Psoas muscle (tissue), 8 donors: Measurements from ENCODE around the gene ZBTB7A. TPM values are rescaled to one million over a fixed set of nuclear protein-coding genes. Genes with fewer than 3 reads are reported as not detected.

Experiments
- ATAC-seq, 4 donors: fragments of 200-7000 bp; cut with Tn5 transposase; one replicate each; pipeline ENCODE4 v1.9.1; 2020; ENCODE audit warnings: moderate library complexity in 3 of 4, mild to moderate bottlenecking in 2 of 4
- DNase-seq, 2 donors: peaks; one replicate each; pipeline ENCODE4 v3.0.0-alpha.2; 2020
- H3K27ac ChIP-seq: fragments of 200-600 bp; one replicate; pipeline ENCODE4 v1.8.0; 2022
- H3K27me3 ChIP-seq, 3 donors: fragments of 200-600 bp in 1 of 3; one replicate each; pipeline versions ENCODE4 v1.6.1 to v1.8.0; 2013 to 2022; ENCODE audit warnings: low read length in 2 of 3, mild to moderate bottlenecking in 2 of 3, moderate library complexity in 1 of 3; ENCODE audit not compliant: insufficient read depth in 3 of 3
- H3K36me3 ChIP-seq, 2 donors: fragments of 200-600 bp in 1 of 2; one replicate each; pipeline versions ENCODE4 v1.6.1 to v1.8.0; 2013 to 2022; ENCODE audit warnings: low read depth in 1 of 2, mild to moderate bottlenecking in 1 of 2, moderate library complexity in 1 of 2; ENCODE audit not compliant: insufficient read depth in 1 of 2
- H3K4me1 ChIP-seq: fragments of 200-600 bp; one replicate; pipeline ENCODE4 v1.8.0; 2022
- H3K4me3 ChIP-seq: fragments of 200-600 bp; one replicate; pipeline ENCODE4 v1.8.0; 2022; ENCODE audit warnings: mild to moderate bottlenecking
- H3K9me3 ChIP-seq: fragments of 200-600 bp; one replicate; pipeline ENCODE4 v1.8.0; 2022
- WGBS, 3 donors: extraction: QIAGEN DNeasy Blood & Tissue Kit; methylation state at CpG; one replicate each; pipeline versions ENCODE4 v1.1.6 to v1.1.7; 2013; 5-methylcytosine and 5-hydroxymethylcytosine counted together
- intact Hi-C, 2 donors: fragments of 100-400 bp; cut with DNase I; formaldehyde crosslinking; loops; one replicate each; pipeline versions ENCODE4 v1.11.0 to v1.14.2; 2022
- polyA plus RNA-seq, 3 donors: library from polyadenylated mRNA; stranded (reverse); fragments of 200-250 nt; gene quantifications; one replicate each; pipeline ENCODE4 v1.2.3, GENCODE V29; 2013
- total RNA-seq, 4 donors: library from RNA; stranded (reverse); fragmentation: NEBNext Ultra II Directional in 2 of 4; extraction: Animal tissue kit (Norgen Biotek cat#: 25700) in 2 of 4; gene quantifications; one replicate each; pipeline versions ENCODE4 v1.2.1 to v1.2.4, GENCODE V29; 2021 to 2023
- TF ChIP-seq, protein P1 (sequence below): fragments of 200-600 bp; IDR thresholded peaks from one replicate; pipeline ENCODE4 v1.8.0; 2022; ENCODE audit warnings: antibody characterized with exemption
- donor health status: healthy with polysubstance abuse.
- donor health status: DM: no; HTN: no; CAD: no; lungs with moderate emphysema.
- donor health status: Bipolar disorder and iron deficiency.
- donor health status: healthy.
- donor health status: DM: yes; HTN: yes; CAD: no.
- donor health status: DM: no; HTN: no; CAD: no.
- donor health status: DM: no; HTN: no; CAD: no.
- donor health status: DM: yes; HTN: yes; CAD: no.

Gene ZBTB7A
- total and polyA plus RNA-seq, 7 donors: 18.5 to 55.9 (median 25.7) TPM

DNA sequence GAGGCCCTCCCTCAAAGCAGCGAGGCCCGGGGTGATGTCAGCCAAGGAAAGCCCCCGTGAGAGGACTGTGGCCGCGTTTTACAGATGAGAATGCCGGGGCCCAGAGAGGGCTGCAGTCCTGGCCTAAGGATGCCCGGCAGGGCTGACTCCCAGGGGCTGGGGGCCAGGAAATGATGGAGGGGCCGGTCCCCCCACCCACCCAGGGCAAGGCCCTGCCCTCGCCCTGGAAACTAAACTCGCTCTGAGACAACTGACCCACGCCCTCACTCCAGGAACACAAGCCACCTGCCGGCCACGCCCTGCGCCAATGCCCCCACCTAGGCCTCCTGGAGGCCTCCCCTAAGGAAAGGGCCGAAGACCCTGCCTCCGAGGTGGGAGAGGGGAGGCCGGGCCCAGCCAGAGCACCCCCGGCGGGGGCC, 7.2 kb downstream of the ZBTB7A start:
- no peak for DNase-seq
- whole genome bisulfite sequencing, 3 donors: 42 to 61% (median 48%) methylated on average over 18 to 19 of the region's 19 CpGs
- H3K27me3 ChIP-seq: no peaks in the 10 kb centered on the region
- TF ChIP-seq, protein P1, sequence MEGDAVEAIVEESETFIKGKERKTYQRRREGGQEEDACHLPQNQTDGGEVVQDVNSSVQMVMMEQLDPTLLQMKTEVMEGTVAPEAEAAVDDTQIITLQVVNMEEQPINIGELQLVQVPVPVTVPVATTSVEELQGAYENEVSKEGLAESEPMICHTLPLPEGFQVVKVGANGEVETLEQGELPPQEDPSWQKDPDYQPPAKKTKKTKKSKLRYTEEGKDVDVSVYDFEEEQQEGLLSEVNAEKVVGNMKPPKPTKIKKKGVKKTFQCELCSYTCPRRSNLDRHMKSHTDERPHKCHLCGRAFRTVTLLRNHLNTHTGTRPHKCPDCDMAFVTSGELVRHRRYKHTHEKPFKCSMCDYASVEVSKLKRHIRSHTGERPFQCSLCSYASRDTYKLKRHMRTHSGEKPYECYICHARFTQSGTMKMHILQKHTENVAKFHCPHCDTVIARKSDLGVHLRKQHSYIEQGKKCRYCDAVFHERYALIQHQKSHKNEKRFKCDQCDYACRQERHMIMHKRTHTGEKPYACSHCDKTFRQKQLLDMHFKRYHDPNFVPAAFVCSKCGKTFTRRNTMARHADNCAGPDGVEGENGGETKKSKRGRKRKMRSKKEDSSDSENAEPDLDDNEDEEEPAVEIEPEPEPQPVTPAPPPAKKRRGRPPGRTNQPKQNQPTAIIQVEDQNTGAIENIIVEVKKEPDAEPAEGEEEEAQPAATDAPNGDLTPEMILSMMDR: no peak
- peaks cover 0 to 9% of the 10 kb centered on the region in 2 donors for H3K36me3 ChIP-seq
- ATAC-seq: peak in 1 of 4 donors; percentile 6
- H3K27ac ChIP-seq: peak overlapping the region; percentile 96
- H3K4me3 ChIP-seq: peak overlapping the region; percentile 97
- H3K9me3 ChIP-seq: no peaks in the 10 kb centered on the region
- H3K4me1 ChIP-seq: peaks cover 64% of the 10 kb centered on the region
- intact Hi-C loops: no loop called here

GRCh38 chr19:4058693-4059452, 7.8 kb downstream of the ZBTB7A start:
- DNase-seq (peak in 1 of 2 donors; percentile 70), ATAC-seq (peak; percentile 2 to 19 (median 10))
- intact Hi-C loops: no loop called here
- TF ChIP-seq, protein P1: no peak
- Histone ChIP-seq H3K4me1 (peaks cover 61% of the 10 kb centered on the region), H3K27ac (peak overlapping the region; percentile 96), H3K36me3 (peaks cover 0 to 15% of the 10 kb centered on the region in 2 donors), H3K27me3 (no peaks in the 10 kb centered on the region), H3K4me3 (peak overlapping the region; percentile 97), H3K9me3 (no peaks in the 10 kb centered on the region)
- 24 to 54% (median 37%) methylated on average over 27 to 30 of the region's 30 CpGs for WGBS, 3 donors

- H3K27me3 ChIP-seq: no peaks in the 10 kb centered on the region
- 31 to 37% (median 35%) methylated on average over 18 to 22 of the region's 22 CpGs for WGBS, 3 donors
- H3K4me3 ChIP-seq: peak overlapping the region; percentile 97
- no peaks in the 10 kb centered on the region for H3K9me3 ChIP-seq
- TF ChIP-seq, protein P1: no peak
- peak overlapping the region; percentile 96 for H3K27ac ChIP-seq
- peak; percentile 94 to 97 for DNase-seq
- ATAC-seq: peak; percentile 76 to 81 (median 80)
- H3K4me1 ChIP-seq: peaks cover 55% of the 10 kb centered on the region
- intact Hi-C loops: no loop called here
- H3K36me3 ChIP-seq: peaks cover 0 to 23% of the 10 kb centered on the region in 2 donors
Observed at GRCh38 chr19:4057931-4058692, 8.6 kb downstream of the ZBTB7A start.

DNA sequence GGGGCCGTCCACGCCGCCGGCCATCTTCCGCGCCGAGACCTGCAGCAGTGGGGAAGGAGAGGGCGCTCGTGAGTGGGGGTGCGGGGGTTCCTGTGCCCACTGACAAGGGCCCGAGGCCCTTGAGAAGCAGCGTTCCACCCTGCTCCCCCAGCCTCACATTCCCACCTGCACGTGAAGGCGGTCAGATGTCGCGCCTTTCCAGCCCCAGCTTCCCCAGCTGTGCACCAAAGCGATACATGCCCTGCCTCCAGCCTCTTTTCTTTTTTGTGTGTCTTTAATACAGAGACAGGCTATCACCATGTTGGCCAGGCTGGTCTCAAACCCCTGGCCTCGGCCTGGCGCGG, 11.5 kb downstream of the ZBTB7A start:
- intact Hi-C loops: no loop called here
- H3K27ac ChIP-seq: no peak overlapping the region
- ATAC-seq (no peak), DNase-seq (no peak)
- H3K4me1 ChIP-seq: peaks cover 42% of the 10 kb centered on the region
- no peak overlapping the region for H3K4me3 ChIP-seq
- peaks cover 0 to 38% of the 10 kb centered on the region in 2 donors for H3K36me3 ChIP-seq
- WGBS, 3 donors: 93 to 96% (median 95%) methylated on average over 20 of the region's 20 CpGs
- H3K27me3 ChIP-seq: no peaks in the 10 kb centered on the region
- TF ChIP-seq, protein P1: no peak
- no peaks in the 10 kb centered on the region for H3K9me3 ChIP-seq
